ENCODE data around the gene FARS2. TPM values are rescaled to one million over a fixed set of nuclear protein-coding genes. Genes with fewer than 3 reads are reported as not detected.
"Not testable (repeated sequence)": the region's sequence is repeated elsewhere in the genome, so short reads cannot be mapped to it uniquely, and the experiment has no call there.

FARS2 gene
- total RNA-seq, 1 donor from 2014 or later = 18.3 TPM

GRCh38 chr6:5681480-5681879 is 420.2 kb downstream of the FARS2 start:
- H3K27me3 ChIP-seq = no peaks in the 10 kb centered on the region
- no peak for ATAC-seq
- TF ChIP-seq, protein P1, sequence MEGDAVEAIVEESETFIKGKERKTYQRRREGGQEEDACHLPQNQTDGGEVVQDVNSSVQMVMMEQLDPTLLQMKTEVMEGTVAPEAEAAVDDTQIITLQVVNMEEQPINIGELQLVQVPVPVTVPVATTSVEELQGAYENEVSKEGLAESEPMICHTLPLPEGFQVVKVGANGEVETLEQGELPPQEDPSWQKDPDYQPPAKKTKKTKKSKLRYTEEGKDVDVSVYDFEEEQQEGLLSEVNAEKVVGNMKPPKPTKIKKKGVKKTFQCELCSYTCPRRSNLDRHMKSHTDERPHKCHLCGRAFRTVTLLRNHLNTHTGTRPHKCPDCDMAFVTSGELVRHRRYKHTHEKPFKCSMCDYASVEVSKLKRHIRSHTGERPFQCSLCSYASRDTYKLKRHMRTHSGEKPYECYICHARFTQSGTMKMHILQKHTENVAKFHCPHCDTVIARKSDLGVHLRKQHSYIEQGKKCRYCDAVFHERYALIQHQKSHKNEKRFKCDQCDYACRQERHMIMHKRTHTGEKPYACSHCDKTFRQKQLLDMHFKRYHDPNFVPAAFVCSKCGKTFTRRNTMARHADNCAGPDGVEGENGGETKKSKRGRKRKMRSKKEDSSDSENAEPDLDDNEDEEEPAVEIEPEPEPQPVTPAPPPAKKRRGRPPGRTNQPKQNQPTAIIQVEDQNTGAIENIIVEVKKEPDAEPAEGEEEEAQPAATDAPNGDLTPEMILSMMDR (IDR thresholded peaks at IDR 0.05) = no peak

GRCh38 chr6:5682530-5682929 is 421.2 kb downstream of the FARS2 start:
- intact Hi-C loops (cut with DNase I) = no loop called here
- Histone ChIP-seq H3K27ac (no peak overlapping the region), H3K9me3 (no peaks in the 10 kb centered on the region), H3K27me3 (no peaks in the 10 kb centered on the region), H3K4me3 (no peak overlapping the region), H3K4me1 (no peaks in the 10 kb centered on the region), H3K36me3 (no peaks in the 10 kb centered on the region)
- ATAC-seq (no peak), DNase-seq (no peak)
- TF ChIP-seq, protein P1 (IDR thresholded peaks at IDR 0.05) = no peak

More at GRCh38 chr6:5681480-5681879, 420.2 kb downstream of the FARS2 start:
- Histone ChIP-seq H3K27ac (no peak overlapping the region), H3K4me3 (no peak overlapping the region), H3K4me1 (no peaks in the 10 kb centered on the region), H3K36me3 (no peaks in the 10 kb centered on the region), H3K9me3 (no peaks in the 10 kb centered on the region)
- intact Hi-C loops (cut with DNase I) = no loop called here
- no peak for DNase-seq

GRCh38 chr6:5683747-5684146 is 422.4 kb downstream of the FARS2 start:
- H3K27ac ChIP-seq; DNase-seq; H3K36me3 ChIP-seq; ATAC-seq; H3K4me3 ChIP-seq; H3K4me1 ChIP-seq; intact Hi-C loops (cut with DNase I); H3K27me3 ChIP-seq; H3K9me3 ChIP-seq: not testable (repeated sequence)

DNA sequence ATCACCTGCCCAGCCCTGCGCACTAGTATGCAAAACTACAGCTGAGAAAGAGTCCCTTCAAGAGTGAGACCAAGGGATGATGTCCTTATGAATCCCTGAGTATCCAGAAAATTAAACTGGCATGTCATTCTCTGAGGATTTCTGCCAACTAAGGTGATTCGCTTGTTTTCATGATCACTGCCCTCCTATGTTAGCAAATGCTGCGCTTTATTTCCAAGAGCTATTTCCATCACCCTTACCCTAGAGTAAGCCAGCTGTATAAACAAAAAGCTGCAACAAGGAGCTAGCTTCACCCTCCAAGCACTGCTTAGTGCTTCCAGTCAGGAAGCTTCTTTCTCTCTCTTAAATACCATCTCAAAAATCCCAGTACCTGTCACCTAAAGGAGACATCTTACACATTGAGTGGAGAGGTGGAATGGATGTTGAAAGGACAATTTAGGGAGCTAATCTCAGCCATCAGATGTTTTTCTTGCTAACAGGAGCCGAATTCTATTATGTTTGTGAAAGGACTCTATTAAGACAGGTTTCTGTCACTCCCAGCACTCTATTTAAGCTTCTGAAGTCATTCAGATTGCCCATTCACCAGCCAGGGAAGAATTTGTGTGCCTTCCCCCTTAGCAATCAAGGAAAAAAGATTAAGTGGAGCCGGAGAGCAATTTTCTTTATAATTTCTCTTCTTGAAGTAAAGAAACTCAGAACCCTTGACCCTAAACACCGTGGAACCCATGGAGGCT is 423.2 kb downstream of the FARS2 start:
- ATAC-seq = no peak
- Histone ChIP-seq H3K4me3 (no peak overlapping the region), H3K4me1 (no peaks in the 10 kb centered on the region), H3K36me3 (no peaks in the 10 kb centered on the region), H3K9me3 (no peaks in the 10 kb centered on the region), H3K27me3 (no peaks in the 10 kb centered on the region), H3K27ac (no peak overlapping the region)
- intact Hi-C loops (cut with DNase I) = no loop called here
- DNase-seq = no peak
- TF ChIP-seq, protein P1 (IDR thresholded peaks at IDR 0.05) = no peak

- no peaks in the 10 kb centered on the region for H3K4me1 ChIP-seq
- ATAC-seq = no peak
- H3K9me3 ChIP-seq = no peaks in the 10 kb centered on the region
- no peak overlapping the region for H3K4me3 ChIP-seq
- intact Hi-C loops (cut with DNase I) = no loop called here
- TF ChIP-seq, protein P1 (IDR thresholded peaks at IDR 0.05) = no peak
- no peak overlapping the region for H3K27ac ChIP-seq
- no peaks in the 10 kb centered on the region for H3K36me3 ChIP-seq
- no peak for DNase-seq
- no peaks in the 10 kb centered on the region for H3K27me3 ChIP-seq
Measured at GRCh38 chr6:5693225-5694145, 432.2 kb downstream of the FARS2 start.

Measured in upper lobe of right lung (tissue), 1 donor.